MM.1S (cell line): ENCODE results near the gene QSER1.

Experiments used
- CTCF ChIP-seq: fragments of 300-600 bp; sonication (generic); IDR thresholded peaks from 2 replicates; pipeline ENCODE4 v1.5.1; 2016; ENCODE audit warnings: antibody characterized with exemption, low read length, mixed read lengths
- EZH2 ChIP-seq: fragments of 300-600 bp; sonication (generic); optimal IDR thresholded peaks from 2 replicates; pipeline ENCODE3; 2017; ENCODE audit warnings: low read depth, mild to moderate bottlenecking, antibody characterized with exemption, low read length, mixed read lengths
- EZH2phosphoT487 ChIP-seq: fragments of 300-600 bp; sonication (generic); IDR thresholded peaks from 2 replicates; pipeline ENCODE4 v1.6.1; 2018; ENCODE audit warnings: antibody characterized with exemption, low read length

GRCh38 chr11:32861850-32862577 lies 30.6 kb upstream of the QSER1 start:
- TF ChIP-seq CTCF = no peak
- TF ChIP-seq EZH2 = no peak
- TF ChIP-seq EZH2phosphoT487 = no peak
